Midbrain (tissue), 1 donor: ENCODE measurements around the gene C4orf46.
"Not testable (repeated sequence)": the region's sequence is repeated elsewhere in the genome, so short reads cannot be mapped to it uniquely, and the experiment has no call there.

Source experiments
- DNase-seq: peaks from one replicate; lab custom pipeline; 2025; lab: John Stamatoyannopoulos, UW

Gene C4orf46

DNA sequence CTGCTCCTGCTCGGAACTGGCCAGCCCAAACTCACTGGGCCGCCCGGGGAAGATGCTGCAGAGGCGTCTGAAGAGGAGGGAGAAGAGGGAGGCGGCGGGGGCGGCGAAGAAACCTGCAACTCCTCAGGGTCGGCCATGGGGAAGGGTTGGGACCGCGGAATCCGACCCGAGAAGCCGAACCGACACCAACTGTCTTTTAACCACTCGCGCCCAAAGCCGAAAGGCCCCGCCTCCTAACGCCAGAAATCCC is at the start of gene C4orf46:
Gene C4orf46 (minus strand): TSS at position 223 of the 250 bp plus-strand sequence. CDS start 86 bp downstream, at position 137.
- no peak for DNase-seq

DNA sequence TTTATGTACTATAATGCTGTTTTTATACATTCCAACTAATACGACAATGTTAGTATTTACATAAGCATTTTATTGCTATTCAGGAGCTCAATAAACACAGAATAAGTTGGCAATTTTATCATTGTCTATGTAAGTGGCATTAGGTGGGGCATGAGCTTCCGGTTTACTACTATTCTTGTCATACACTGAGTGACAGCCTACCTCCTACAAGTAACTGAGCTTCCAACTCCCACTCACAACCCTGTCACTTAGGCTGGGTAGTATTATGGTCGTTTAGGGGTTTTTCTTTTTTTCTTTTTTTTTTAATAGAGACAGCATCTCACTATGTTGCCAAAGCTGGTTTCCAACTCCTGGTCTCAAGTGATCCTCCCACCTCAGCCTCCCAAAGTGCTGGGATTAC is 44.1 kb upstream of the C4orf46 start:
- no peak for DNase-seq

DNA sequence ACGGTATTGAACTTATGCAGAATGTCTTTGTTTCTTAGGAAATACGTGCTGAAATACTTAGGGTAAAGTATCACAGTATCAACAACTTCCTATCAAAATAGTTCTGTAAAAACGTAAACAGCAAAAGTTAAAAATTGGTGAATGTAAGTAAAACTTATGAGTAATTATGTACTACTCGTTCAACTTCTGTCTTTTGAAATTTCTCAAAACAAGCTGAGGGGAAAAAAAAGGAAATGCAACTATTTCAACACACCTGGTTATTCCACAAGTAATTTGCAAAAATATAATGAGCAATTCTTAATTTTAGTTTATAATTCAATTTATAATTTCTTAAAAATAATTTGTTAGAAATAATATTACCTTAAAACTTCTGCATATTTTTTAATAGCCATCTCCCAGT is 43.2 kb upstream of the C4orf46 start:
- no peak for DNase-seq

DNA sequence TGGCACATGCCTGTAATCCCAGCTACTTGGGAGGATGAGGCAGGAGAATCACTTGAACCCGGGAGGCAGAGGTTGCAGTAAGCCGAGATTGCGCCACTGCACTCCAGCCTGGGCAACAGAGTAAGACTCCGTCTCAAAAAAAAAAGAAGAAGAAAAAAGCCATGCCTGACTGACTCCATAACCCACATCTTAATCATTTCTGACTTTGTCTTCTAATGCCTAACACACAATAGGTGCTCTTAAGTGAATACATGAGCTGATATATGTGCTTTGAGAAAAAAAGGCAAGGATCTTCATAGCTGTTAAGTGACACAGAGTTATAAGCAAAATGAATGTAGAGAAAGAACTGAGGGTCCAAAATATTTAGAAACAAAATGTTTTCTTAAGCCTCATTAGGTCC is 40.9 kb upstream of the C4orf46 start:
- DNase-seq = not testable (repeated sequence)

DNA sequence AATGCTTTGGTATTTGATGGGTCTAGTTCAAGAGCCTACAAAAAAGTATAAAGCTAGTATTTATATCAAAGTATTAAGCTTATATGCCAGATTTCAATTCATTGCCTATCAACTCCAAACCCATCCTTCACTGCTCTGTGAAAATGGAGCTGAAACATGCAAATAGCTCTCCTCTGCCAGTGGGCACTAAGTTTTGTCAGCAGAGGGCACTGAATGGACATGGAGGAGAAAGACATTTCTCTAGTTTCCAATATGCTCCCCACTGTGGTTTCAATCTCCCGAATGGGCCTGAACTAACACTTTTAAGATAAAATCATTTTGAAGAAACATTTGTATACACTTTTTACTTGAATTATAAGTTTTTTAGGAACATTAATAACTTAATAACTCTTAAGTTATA is 39.1 kb upstream of the C4orf46 start:
- DNase-seq = no peak

DNA sequence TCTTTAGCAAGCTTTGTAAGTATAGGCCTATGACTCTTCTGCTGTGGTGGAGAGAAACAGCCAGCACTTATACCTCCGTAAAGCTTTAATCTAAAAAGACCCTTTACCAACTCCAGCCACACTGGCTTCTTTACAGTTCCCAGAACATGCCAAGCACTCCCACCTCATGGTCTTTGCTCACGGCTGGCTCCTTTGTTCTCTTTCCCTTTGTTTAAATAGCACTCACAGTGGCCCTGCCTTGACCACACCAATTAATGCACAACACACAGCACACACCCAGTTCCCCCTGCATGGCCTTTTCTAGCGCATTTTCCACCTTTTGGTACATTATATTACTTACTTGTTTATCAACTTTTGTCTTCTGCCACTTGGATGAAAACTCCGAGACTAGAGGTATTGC is 32.6 kb upstream of the C4orf46 start:
- no peak for DNase-seq

DNA sequence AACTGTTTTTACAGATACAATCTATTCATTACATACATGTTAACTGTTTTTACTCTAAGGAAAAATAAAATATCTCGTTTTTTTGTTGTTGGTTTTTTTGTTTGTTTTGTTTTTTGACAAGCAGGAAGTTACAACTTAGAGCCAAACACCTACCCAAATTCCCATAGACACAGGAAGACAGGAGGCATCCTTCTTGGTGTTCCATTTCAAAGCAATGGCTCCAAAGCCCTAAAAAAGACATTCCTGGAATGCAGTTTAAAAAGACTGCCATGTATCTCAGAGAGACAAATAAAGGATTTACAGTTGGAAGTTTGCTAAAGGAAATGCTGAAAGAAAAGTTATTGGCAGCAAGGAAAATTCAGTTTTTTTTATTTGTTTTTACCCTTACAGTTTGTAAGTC is 17.1 kb upstream of the C4orf46 start:
- no peak for DNase-seq

DNA sequence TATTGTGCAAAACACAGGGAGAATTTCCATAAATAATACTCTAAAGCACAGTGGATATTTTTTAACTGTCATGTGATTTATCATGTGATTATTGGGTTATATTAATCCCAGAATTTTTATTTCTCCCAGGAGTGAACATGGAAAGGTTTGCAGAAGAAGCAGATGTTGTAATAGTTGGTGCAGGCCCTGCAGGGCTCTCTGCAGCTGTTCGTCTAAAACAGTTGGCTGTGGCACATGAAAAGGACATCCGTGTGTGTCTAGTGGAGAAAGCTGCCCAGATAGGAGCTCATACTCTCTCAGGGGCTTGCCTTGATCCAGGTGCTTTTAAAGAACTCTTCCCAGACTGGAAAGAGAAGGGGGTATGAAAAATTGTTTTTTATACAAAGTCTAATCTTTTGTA is 10.4 kb upstream of the C4orf46 start:
- no peak for DNase-seq

DNA sequence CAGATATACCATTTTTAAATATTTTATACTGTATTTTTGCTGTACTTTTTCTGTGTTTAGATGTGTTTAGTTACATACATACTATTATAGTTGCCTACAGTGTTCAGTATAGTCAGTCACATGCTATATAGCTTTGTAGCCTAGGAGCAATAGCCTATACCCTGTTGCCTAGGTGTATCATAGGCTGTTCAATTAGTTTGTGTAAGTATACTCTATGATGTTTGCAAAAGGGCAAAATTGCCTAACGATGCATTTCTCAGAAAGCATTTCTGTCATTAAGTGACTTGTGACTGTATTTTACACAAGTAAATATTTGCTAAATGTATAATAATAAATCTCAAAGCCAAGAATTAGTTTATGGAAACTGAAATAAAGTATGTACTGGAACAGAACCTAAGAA is 9.9 kb upstream of the C4orf46 start:
- no peak for DNase-seq

DNA sequence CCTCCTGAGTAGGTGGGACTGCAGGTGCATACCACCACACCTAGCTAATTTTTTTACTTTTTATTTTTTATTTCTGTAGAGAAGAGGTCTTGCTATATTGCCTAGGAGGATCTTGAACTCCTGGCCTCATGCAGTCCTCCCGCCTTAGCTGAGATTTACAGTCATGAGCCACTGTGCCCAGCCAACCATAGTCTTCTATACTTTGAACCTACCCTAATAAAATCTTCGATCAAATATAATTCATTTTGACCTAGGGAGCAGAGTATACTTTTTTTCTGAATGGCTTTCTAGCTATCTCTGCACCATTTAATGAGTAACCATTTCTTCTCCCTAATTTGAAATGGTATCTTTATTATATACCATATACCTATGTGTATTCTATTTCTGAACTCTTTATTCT is 7.1 kb upstream of the C4orf46 start:
- DNase-seq = no peak

DNA sequence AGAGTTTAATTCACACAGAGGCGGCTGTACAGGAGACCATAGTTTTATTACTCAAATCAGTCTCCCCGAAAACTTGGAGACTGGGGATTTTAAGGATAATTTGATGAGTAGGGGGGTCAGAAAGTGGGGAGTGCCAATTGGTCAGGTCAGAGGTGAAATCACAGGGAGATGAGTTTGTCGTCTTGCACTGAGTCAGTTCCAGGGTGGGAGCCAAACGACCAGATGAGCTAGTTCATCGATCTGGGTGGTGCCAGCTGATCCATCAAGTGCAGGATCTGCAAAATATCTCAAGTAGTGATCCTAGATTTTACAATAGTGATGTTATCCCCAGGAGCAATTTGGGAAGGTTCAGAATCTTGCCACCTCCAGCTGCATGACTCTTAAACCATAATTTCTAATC is 4.4 kb upstream of the C4orf46 start:
- no peak for DNase-seq

DNA sequence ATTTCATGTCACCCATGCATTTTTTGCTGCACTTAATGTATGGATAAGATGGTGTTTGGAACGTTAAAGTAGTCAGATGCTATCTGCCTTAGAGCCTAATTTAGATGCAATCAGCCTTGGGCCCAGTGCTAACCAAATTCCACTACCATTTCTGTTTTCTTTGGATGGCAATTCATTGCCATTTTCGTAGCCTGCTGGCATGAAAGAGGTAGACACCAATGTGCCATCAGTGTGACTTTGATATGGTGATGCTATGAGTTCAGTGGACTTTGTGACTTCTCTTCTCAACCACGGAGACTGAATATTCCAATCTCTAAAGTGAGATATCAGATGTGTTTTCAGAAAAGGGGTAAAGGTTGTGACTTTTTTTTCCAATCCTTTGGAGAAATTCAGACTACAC is 1.9 kb upstream of the C4orf46 start:
- no peak for DNase-seq

DNA sequence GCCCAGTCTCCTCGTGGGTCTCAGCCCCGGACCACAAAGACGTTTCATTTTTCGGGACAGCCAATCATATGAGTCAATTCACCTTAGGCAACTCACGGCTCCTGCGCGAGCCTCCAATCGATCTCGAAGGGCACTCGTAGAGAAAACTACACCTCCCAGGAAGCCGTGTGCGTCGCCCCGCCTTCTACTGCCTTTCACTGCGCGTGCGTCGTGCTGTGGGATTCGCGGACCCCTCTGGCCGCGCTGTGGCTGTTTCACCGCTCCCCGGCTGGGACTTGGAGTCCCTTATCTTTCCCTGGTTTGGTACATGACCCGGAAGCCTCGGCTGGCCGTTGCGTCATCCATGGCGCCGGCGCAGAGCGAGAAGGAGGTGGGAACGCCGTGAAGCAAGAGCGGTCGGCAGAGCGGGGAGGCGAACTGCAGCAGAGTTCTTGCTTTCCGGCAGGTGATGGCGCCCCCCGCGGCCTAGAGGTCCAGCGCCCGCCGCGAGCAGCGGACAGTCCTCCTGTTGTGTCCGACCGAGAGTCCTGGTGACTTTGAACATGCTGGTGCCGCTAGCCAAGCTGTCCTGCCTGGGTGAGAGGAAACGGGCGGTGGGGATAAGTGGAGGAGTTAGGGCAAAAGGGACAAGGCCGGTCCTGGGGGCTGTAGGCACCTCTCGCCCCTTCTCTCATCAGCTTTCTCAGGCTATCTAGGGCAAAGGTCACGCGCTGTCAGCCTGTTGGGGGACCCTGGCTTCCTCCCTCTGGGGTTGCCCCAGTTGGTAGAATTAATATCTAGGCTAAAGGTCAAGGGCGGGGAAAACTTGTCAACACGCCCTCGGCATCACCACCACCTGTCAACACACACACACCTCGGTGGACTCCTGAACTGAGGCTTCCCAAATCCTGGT is 474 bp upstream of the C4orf46 start, which contains the start of gene ETFDH:
Gene ETFDH (plus strand): TSS at position 382 of the 892 bp plus-strand sequence. CDS start 161 bp downstream, at position 543.
- peak; percentile 99 for DNase-seq

DNA sequence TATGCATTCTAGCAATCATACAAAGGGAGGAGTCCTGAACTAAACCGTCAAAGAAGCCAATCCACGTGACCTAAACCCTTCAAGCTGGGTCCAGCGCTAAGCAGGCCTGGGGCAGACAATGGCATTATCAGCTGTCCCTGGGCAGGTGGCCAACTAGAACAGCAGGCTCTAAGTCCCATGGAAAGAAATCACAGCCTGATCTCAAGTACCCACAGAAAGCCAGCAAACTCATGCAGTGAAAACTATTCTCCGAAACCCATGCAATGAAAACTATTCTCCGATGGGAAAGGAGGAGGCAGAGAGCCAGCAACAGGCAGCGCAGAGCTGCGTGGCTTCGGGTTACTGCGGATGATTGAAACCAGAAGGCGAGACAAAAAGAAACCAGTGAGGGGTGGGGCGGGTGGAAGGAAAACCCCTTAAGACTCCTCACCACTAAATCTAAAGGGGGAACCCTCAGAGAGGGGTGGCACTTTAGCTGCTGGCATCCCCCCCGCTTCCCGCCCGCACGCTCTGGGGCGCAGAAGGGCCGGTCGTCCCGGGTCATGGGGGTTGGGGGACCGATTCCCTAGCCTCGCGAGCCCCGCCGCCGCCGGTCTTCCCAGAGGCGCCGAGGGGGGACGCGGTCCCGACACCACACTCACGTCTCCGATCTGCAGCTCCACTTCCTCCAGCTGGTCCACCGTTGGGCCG is 567 bp downstream of the C4orf46 start:
- peak; percentile 63 for DNase-seq

DNA sequence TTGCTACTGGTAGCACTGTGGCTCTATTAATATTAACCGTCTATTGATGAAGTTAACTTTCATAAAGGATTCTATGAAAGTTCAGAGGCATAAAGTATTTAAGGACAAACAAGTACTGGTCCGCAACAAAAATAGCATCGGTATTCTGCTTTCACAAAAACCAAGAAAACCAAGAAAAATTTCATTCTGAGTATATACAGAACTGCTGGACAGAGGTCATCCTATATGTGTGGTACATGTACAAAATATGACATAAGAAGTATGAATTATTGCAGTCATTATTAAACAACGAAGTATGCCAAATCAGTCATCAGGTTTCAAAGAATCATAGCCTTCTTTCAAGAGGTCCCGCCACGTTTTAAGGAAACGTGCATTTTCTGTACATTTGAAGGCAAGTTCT is 2.4 kb downstream of the C4orf46 start:
- DNase-seq = no peak

DNA sequence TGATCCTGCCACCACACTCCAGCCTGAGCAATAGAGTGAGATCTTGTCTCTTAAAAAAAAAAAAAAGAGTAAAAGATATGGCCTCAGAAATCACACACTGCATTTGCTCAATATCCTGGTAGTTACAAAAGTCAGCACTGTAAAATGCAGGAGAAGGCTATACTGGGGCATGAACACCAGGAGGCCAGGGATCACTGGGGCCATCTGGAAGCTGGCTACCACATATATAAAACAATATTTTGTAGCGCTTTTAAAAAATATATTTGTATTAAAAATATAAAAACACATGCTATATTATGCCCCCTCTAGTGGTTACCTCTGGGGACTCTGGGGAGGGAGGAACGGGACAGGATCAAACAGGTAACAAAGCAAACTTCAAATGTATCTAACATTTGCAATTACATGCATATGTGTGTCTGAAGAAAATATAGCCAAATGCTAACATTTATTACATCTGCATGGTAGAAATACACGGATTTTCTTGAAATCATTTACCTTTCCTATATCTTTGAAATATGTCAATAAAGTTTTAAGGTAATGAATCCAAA is 4.0 kb downstream of the C4orf46 start:
- no peak for DNase-seq

DNA sequence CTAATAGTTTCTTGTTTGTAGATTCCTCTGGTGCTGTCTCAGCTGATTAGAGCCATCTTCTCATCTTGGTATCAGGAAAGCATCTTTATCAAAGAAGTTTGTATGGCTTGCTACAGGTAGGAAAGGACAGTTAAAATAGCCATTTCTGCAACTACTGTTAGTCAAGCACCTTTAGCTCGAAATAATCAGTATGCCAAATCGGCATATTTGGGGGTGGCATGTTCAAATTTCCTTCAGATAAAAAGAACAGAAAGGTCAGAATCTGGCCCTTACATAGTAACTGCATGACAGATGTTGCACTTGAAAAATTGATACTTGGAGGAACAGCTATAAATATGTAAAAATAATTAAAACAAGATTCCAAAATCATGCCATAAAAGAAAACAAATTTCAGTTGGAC is 4.8 kb downstream of the C4orf46 start:
- no peak for DNase-seq

DNA sequence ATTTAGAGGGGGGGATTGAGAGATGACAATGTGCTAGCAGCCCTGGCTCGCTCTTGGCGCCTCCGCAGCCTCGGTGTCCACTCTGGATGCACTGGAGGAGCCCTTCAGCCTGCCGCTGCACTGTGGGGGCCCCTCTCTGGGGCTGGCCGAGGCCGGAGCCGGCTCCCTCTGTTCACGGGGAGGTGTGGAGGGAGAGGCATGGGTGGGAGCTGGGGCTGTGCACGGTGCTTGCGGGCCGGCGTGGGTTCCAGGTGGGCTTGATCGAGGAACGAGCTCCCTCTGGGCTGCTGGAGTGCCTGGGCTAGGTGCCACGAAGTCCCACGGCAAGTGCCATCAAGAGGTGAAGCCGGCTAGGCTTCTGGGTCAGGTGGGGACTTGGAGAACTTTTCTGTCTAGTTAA is 6.9 kb downstream of the C4orf46 start:
- DNase-seq = no peak

DNA sequence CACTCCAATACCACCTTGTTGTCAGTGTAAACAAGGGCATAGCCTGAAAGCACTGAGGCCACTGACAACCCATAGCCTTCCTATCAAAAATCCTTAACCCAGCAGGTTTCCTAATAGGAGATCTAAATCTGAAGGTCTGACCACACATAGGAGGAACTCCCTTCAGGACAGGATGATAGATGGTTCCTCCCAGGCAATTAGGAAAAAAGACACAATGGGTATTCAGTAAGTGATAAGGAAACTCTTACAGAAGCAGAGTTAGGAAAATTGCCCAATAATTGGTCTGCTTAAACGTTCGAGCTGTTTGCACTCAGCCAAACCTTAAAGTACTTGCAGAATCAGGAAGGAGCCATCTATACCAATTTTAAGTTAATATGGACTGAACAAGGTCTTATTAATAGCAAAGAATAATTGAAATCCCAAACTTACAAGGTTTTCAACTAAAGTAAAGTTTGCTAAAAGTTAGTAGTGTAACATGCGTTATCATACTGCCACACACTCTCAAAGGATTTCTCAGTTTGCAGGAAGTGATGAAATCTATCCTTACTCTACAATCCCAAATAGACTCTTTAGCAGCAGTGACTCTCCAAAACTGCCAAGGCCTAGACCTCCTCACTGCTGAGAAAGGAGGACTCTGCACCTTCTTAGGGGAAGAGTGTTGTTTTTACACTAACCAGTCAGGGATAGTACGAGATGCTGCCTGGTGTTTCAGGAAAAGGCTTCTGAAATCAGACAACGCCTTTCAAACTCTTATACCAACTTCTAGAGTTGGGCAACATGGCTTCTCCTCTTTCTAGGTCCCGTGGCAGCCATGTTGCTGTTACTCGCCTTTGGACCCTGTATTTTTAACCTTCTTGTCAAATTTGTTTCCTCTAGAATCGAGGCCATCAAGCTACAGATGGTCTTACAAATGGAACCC is 7.7 kb downstream of the C4orf46 start:
- DNase-seq = not testable (repeated sequence)

DNA sequence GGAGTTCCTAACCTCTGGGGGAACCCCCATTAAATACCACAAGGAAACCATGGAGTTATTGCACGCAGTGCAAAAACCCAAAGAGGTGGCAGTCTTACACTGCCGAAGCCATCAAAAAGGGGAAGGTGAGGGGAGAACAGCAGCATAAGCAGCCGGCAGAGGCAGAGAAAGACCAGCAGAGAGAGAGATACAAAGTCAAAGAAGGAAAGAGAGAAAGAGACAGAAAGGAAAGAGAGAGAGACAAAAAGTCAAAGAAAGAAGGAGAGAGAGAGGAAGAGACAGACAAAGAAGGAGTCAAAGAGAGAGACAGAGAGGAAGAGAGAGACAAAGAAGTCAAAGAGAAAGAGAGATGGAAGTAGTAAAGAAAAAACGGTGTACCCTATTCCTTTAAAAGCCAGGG is 8.4 kb downstream of the C4orf46 start:
- not testable (repeated sequence) for DNase-seq

DNA sequence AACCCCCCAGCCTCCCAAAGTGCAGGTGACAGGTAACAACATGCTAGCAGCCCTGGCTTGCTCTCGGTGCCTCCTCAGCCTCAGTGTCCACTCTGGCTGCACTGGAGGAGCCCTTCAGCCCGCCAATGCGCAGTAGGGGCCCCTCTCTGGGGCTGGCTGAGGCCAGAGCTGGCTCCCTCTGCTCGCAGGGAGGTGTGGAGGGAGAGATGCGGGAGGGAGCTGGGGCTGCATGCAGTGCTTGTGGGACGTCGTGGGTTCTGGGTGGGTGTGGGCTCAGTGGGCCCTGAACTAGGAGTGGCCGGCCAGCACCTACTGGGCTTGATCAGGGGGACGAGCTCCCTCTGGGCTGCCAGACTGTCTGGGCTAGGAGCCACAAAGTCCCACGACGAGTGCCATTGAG is 14.4 kb downstream of the C4orf46 start:
- DNase-seq = no peak

DNA sequence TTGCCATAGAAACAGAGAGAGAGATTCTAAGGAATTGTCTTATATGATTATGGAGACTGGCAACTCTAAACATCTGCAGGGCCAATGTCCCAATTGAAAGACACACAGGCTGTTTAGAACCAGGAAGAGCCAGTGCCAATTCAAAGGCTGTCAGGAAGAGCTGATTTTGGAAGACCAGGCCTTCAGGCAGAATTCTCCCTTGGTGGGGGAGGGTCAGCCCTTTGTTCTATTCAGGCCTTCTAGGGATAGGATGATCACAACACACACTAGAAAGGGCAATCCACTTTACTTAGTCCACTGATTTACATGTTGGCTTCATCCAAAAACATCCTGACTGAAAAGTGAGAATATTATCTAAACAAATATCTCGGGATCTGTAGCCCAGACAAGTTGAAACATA is 15.2 kb downstream of the C4orf46 start:
- DNase-seq = no peak
